Suprapubic skin (tissue), 4 donors: ENCODE data around the gene JAK1. TPM values are rescaled to one million over a fixed set of nuclear protein-coding genes. Genes with fewer than 3 reads are reported as not detected.

Source experiments
- DNase-seq, 2 donors: peaks; one replicate each; pipeline ENCODE4 v3.0.0-alpha.2; 2019; ENCODE audit warnings: low spot score in 2 of 2
- H3K27ac ChIP-seq: fragments of 200-600 bp; sonication (generic); one replicate; pipeline ENCODE4 v1.5.1; 2019
- H3K27me3 ChIP-seq: fragments of 200-600 bp; sonication (generic); one replicate; pipeline ENCODE4 v1.5.1; 2019
- H3K36me3 ChIP-seq: fragments of 200-600 bp; sonication (generic); one replicate; pipeline ENCODE4 v1.5.1; 2019
- H3K4me1 ChIP-seq: fragments of 200-600 bp; sonication (generic); one replicate; pipeline ENCODE4 v1.5.1; 2019
- H3K4me3 ChIP-seq: fragments of 200-600 bp; sonication (generic); one replicate; pipeline ENCODE4 v1.5.1; 2019; ENCODE audit warnings: mild to moderate bottlenecking
- H3K9me3 ChIP-seq: fragments of 200-600 bp; sonication (generic); one replicate; pipeline ENCODE4 v1.5.1; 2019
- CTCF ChIP-seq, 2 donors: fragments of 200-600 bp in 1 of 2; fragments of 450-650 bp in 1 of 2; sonication (generic) in 1 of 2; IDR thresholded peaks; one replicate each; pipeline ENCODE4 v1.5.1; 2016 to 2019; ENCODE audit warnings: antibody characterized with exemption in 2 of 2, mild to moderate bottlenecking in 1 of 2, moderate library complexity in 1 of 2
- EP300 ChIP-seq: sonication (generic); formaldehyde crosslinking; IDR thresholded peaks from one replicate; pipeline ENCODE4 v1.6.1; 2017; ENCODE audit warnings: antibody characterized with exemption
- POLR2A ChIP-seq, 2 donors: fragments of 450-650 bp; IDR thresholded peaks; one replicate each; pipeline ENCODE4 v1.6.1; 2017; ENCODE audit warnings: antibody characterized with exemption in 2 of 2, mild to moderate bottlenecking in 2 of 2, moderate library complexity in 2 of 2
- POLR2AphosphoS5 ChIP-seq, 3 donors: sonication (generic); formaldehyde crosslinking; IDR thresholded peaks; one replicate each; pipeline ENCODE4 v1.6.1; 2017; ENCODE audit warnings: antibody characterized with exemption in 3 of 3
- WGBS: methylation state at CpG from one replicate; pipeline ENCODE4 v1.1.5; 2018; 5-methylcytosine and 5-hydroxymethylcytosine counted together
- total RNA-seq, 4 donors: library from RNA; depleted of rRNA; stranded (reverse); fragments of >200 nt; gene quantifications; one replicate each; pipeline ENCODE4 v1.1.0, GENCODE V29; 2016

JAK1 gene
- total RNA-seq, 4 donors from 2014 or later = 99.0 to 169 (median 127) TPM

- TF ChIP-seq CTCF (IDR thresholded peaks at IDR 0.05) (no peak), POLR2AphosphoS5 (IDR thresholded peaks at IDR 0.05) (peak in 2 of 3 donors; percentile 33 to 43)
- Histone ChIP-seq H3K4me3 (no peak overlapping the region), H3K36me3 (no peaks in the 10 kb centered on the region), H3K9me3 (no peaks in the 10 kb centered on the region), H3K27ac (peak overlapping the region; percentile 53), H3K27me3 (no peaks in the 10 kb centered on the region), H3K4me1 (peaks cover 71% of the 10 kb centered on the region)
- WGBS = 28% methylated on average over 3 of the region's 3 CpGs
- DNase-seq = peak; percentile 75 to 85
Measured at GRCh38 chr1:64917328-64917861, 49.0 kb downstream of the JAK1 start.

GRCh38 chr1:64915381-64916274, 50.7 kb downstream of the JAK1 start:
- H3K4me1 ChIP-seq = peaks cover 64% of the 10 kb centered on the region
- DNase-seq = no peak
- 85% methylated on average over 9 of the region's 9 CpGs for WGBS
- no peaks in the 10 kb centered on the region for H3K27me3 ChIP-seq
- H3K4me3 ChIP-seq = no peak overlapping the region
- H3K9me3 ChIP-seq = no peaks in the 10 kb centered on the region
- no peak overlapping the region for H3K27ac ChIP-seq
- H3K36me3 ChIP-seq = no peaks in the 10 kb centered on the region
- TF ChIP-seq POLR2A (IDR thresholded peaks at IDR 0.05) (no peak), POLR2AphosphoS5 (IDR thresholded peaks at IDR 0.05) (no peak), CTCF (IDR thresholded peaks at IDR 0.05) (no peak), EP300 (no peak)

- no peak for TF ChIP-seq POLR2A (IDR thresholded peaks at IDR 0.05)
- TF ChIP-seq CTCF (IDR thresholded peaks at IDR 0.05) = no peak
- no peak for TF ChIP-seq POLR2AphosphoS5 (IDR thresholded peaks at IDR 0.05)
- no peak for TF ChIP-seq EP300
- Histone ChIP-seq H3K4me3 (no peak overlapping the region), H3K27ac (no peak overlapping the region), H3K9me3 (no peaks in the 10 kb centered on the region), H3K4me1 (peaks cover 70% of the 10 kb centered on the region), H3K27me3 (no peaks in the 10 kb centered on the region), H3K36me3 (no peaks in the 10 kb centered on the region)
- DNase-seq = no peak
- WGBS = 50% methylated on average over 3 of the region's 3 CpGs
Measured at GRCh38 chr1:64913361-64914015, 52.9 kb downstream of the JAK1 start.

GRCh38 chr1:64912191-64912590, 54.2 kb downstream of the JAK1 start:
- H3K4me1 ChIP-seq = peaks cover 59% of the 10 kb centered on the region
- no peak overlapping the region for H3K4me3 ChIP-seq
- WGBS = 82% methylated on average over 2 of the region's 2 CpGs
- no peaks in the 10 kb centered on the region for H3K36me3 ChIP-seq
- no peak for DNase-seq
- H3K9me3 ChIP-seq = no peaks in the 10 kb centered on the region
- TF ChIP-seq POLR2A (IDR thresholded peaks at IDR 0.05) (no peak), EP300 (no peak), CTCF (IDR thresholded peaks at IDR 0.05) (no peak), POLR2AphosphoS5 (IDR thresholded peaks at IDR 0.05) (no peak)
- no peak overlapping the region for H3K27ac ChIP-seq
- H3K27me3 ChIP-seq = no peaks in the 10 kb centered on the region

GRCh38 chr1:64911326-64911725, 55.0 kb downstream of the JAK1 start:
- Histone ChIP-seq H3K27me3 (no peaks in the 10 kb centered on the region), H3K4me1 (peaks cover 51% of the 10 kb centered on the region), H3K27ac (no peak overlapping the region), H3K4me3 (no peak overlapping the region), H3K9me3 (no peaks in the 10 kb centered on the region), H3K36me3 (no peaks in the 10 kb centered on the region)
- WGBS = 90% methylated on average over 3 of the region's 3 CpGs
- TF ChIP-seq EP300 = no peak
- no peak for TF ChIP-seq POLR2A (IDR thresholded peaks at IDR 0.05)
- no peak for TF ChIP-seq POLR2AphosphoS5 (IDR thresholded peaks at IDR 0.05)
- TF ChIP-seq CTCF (IDR thresholded peaks at IDR 0.05) = no peak
- DNase-seq = no peak
